Activated T-cell treated with anti-CD3 and anti-CD28 coated beads for 24 hours (primary cell): Measurements from ENCODE around the gene EGFLAM.

Source experiments
- DNase-seq: peaks from one replicate; pipeline ENCODE4 v3.0.0-alpha.2; 2020; ENCODE audit warnings: low read depth

EGFLAM gene

GRCh38 chr5:38471709-38472108, 213.3 kb downstream of the EGFLAM start:
- DNase-seq, result no peak

- DNase-seq, result no peak
Observed at GRCh38 chr5:38472541-38472940, 214.2 kb downstream of the EGFLAM start.

- DNase-seq, result no peak
Observed at GRCh38 chr5:38473008-38473407, 214.6 kb downstream of the EGFLAM start.

- no peak for DNase-seq
Observed at GRCh38 chr5:38478166-38478565, 219.8 kb downstream of the EGFLAM start.

DNA sequence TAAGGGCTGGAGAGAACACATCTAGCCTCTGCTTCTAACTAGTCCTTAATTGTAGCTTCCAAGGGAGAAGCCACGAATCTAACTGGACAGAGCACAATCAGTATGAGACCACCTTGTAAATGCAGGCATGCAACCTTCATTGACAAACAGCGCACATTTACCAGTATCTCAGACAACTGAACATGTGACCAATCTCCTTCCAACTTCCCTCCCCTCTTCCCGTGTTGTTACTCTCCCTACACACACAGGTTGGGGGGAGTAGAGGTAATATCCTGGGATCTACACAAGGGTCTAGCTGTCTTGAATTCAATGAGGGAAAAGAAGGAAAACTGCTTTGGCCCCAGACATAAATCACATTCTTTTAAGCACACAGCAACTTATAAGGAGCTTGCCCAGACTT, 220.5 kb downstream of the EGFLAM start:
- no peak for DNase-seq

- DNase-seq, result no peak
Observed at GRCh38 chr5:38479315-38479904, 221.1 kb downstream of the EGFLAM start.

DNA sequence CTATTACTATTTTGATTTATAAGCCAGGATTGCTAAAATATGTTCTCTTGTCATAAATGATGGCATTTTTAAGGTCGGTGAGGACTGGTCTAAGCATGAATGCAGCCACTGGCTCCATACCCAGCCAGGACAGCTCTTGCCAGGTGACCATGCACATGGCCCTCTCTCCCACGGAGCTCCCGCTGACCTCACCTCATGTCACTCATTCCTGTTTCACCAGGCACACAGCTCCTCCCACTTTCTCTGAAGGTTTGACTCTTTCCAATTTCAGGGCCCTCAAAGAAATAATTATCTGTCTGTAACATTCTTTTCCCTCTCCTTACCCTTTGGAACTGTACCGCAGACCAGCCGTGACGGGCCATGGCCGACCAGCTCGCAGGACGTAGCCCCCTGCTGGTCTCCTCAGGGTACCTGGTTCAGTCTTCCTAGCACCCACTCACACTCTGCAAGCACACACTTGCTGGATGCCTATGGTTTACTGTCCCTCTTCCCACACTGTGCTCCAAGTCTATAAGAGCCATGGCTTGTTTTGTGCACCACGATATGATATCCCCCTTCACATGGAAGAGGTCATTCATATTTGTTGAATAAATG, 225.5 kb downstream of the EGFLAM start:
- no peak for DNase-seq

DNA sequence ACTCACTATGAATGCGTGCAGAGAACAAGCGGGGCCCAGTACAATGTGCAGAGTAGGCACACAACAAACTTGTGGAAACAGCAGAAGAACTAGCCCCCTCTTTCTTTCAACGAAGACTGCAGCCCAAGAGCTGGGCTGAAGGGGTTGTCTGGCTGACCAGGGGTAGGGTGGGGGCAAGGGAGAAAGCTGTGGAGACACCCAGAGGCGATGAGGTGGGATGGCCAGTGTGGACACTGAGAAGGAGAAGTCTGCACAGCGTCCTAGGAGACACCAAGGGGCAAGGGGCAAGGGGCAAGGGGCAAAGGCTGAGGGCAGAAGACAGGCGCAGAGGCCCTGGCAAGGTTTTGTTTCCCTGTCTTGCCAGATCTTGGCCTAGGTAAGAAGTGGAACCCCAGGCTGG, 235.8 kb downstream of the EGFLAM start:
- DNase-seq, result no peak

DNA sequence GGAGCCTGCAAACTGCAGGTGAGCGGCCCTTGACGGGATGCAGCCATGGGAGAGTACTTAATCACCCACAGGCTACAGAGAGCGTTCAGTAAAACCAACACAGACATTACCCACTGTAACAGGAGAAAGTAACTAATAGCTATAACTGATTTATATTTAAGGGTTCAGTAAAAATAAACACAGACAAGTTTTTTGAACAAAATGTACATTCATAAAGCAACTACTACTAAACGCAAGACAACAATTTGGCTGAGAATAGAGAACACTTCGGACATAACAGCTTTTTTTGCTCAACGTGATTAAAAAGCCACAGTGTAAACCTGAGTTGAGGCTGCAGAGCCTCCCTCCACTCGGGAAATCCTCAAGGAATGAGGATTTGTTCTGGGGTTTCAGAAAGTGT, 236.4 kb downstream of the EGFLAM start:
- DNase-seq, result no peak

- DNase-seq, result no peak
Observed at GRCh38 chr5:38497946-38498345, 239.6 kb downstream of the EGFLAM start.

DNA sequence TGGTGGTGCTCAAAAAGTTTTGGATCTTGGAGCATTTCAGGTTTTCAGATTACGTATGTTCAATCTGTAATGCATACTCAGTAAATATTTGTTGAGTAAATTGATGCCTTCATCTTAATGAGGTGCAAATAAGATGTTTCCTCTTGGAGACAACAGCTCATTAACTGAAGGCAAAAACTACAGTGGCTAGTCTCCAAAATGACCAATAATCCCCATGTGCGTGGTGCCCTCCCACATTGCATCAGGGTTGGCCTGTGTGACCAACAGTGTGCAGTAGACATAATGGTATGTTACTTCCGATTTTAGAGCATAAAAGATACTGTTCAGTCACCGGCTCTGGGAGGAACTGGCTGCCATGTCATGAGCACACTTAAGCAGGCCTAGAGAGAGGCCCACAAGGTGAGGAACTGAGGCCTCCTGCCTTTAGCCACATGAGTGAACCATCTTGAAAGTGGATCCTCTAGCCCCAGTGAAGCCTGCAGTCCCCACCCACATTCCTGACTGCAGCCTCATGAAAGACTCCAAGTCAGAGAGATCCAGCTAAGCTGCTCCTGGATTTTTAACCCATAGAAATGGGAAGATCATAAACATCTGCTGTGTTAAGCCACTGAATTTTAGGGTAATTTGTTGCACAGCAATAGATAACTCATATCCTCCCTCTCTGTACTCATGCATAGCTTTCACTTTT, 242.4 kb downstream of the EGFLAM start:
- no peak for DNase-seq

DNA sequence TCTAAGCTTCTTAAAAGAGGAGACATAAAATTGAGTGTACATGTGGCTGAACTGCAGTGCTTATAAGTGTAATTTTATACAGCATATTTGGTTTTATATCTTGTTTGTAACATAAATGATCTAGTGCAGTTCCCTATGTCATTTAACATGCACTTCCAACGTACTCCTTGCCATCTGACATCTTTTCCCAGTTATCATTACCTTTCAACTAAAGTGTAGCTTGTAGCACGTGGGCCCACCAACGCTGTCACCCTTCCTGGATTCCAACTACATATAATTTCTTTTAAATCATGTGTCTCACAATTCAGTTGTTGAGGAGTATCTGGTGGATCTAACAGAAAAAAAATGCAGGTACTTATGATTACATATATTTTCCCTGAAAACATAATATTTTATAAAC, 247.9 kb downstream of the EGFLAM start:
- DNase-seq, result no peak

GRCh38 chr5:38509185-38509584, 250.8 kb downstream of the EGFLAM start:
- DNase-seq, result no peak
